Sigmoid colon (tissue), 7 donors: ENCODE measurements around the gene ZBTB7C. TPM values are rescaled to one million over a fixed set of nuclear protein-coding genes. Genes with fewer than 3 reads are reported as not detected.

Experiments used
- DNase-seq: peaks from one replicate; pipeline ENCODE4 v3.0.0-alpha.2; 2019
- H3K27ac ChIP-seq, 4 donors: fragments of 200-600 bp; sonication (generic); one replicate each; pipeline ENCODE4 v1.5.1; 2016 to 2019; ENCODE audit warnings: mild to moderate bottlenecking in 1 of 4
- H3K27me3 ChIP-seq, 3 donors: fragments of 200-600 bp; sonication (generic); one replicate each; pipeline ENCODE4 v1.5.1; 2019; ENCODE audit warnings: mild to moderate bottlenecking in 1 of 3
- H3K36me3 ChIP-seq, 4 donors: fragments of 200-600 bp; sonication (generic); one replicate each; pipeline ENCODE4 v1.5.1; 2016 to 2019
- H3K4me1 ChIP-seq, 4 donors: fragments of 200-600 bp; sonication (generic); one replicate each; pipeline ENCODE4 v1.5.1; 2017 to 2019
- H3K4me3 ChIP-seq, 4 donors: fragments of 200-600 bp; sonication (generic); one replicate each; pipeline ENCODE4 v1.5.1; 2017 to 2019; ENCODE audit warnings: mild to moderate bottlenecking in 2 of 4, moderate library complexity in 1 of 4
- H3K9me3 ChIP-seq, 4 donors: fragments of 200-600 bp in 3 of 4; sonication (generic) in 3 of 4; one replicate each; pipeline versions ENCODE4 v1.5.1 to v1.6.1; 2013 to 2019
- EP300 ChIP-seq, 4 donors: sonication (generic); formaldehyde crosslinking; IDR thresholded peaks; one replicate each; pipeline ENCODE4 v1.6.1; 2017; ENCODE audit warnings: antibody characterized with exemption in 4 of 4
- POLR2A ChIP-seq, 2 donors: fragments of 450-650 bp; IDR thresholded peaks; one replicate each; pipeline ENCODE4 v1.6.1; 2016; ENCODE audit warnings: antibody characterized with exemption in 2 of 2, mild to moderate bottlenecking in 2 of 2, moderate library complexity in 2 of 2
- POLR2AphosphoS5 ChIP-seq, 4 donors: sonication (generic); formaldehyde crosslinking; IDR thresholded peaks; one replicate each; pipeline ENCODE4 v1.6.1; 2017; ENCODE audit warnings: antibody characterized with exemption in 4 of 4
- WGBS, 2 donors: extraction: QIAGEN DNeasy Blood & Tissue Kit; methylation state at CpG; one replicate each; pipeline ENCODE4 v1.1.7; 2013; 5-methylcytosine and 5-hydroxymethylcytosine counted together
- intact Hi-C: fragments of 100-400 bp; cut with DNase I; formaldehyde crosslinking; loops from one replicate; pipeline ENCODE4 v1.15.1; 2023
- polyA plus RNA-seq, 3 donors: library from polyadenylated mRNA; stranded (reverse); fragments of 200-250 nt; gene quantifications; one replicate each; pipeline ENCODE4 v1.2.3, GENCODE V29; 2013
- total RNA-seq, 4 donors: library from RNA; depleted of rRNA; stranded (reverse); fragments of >200 nt; gene quantifications; one replicate each; pipeline ENCODE4 v1.1.0, GENCODE V29; 2016
- TF ChIP-seq, protein P1 (sequence below), 4 experiments: fragments of 450-650 bp in 3 of 4; fragments of 200-600 bp in 1 of 4; IDR thresholded peaks; one replicate each; pipeline ENCODE4 v1.5.1; 2016 to 2019; ENCODE audit warnings: antibody characterized with exemption in 4 of 4, mild to moderate bottlenecking in 3 of 4, moderate library complexity in 2 of 4
- donor health status: healthy with polysubstance abuse.
- donor health status: Bipolar disorder and iron deficiency.
- donor health status: healthy.

ZBTB7C gene
- total and polyA plus RNA-seq, 7 donors, result 0.41 to 18.6 (median 1.7) TPM

DNA sequence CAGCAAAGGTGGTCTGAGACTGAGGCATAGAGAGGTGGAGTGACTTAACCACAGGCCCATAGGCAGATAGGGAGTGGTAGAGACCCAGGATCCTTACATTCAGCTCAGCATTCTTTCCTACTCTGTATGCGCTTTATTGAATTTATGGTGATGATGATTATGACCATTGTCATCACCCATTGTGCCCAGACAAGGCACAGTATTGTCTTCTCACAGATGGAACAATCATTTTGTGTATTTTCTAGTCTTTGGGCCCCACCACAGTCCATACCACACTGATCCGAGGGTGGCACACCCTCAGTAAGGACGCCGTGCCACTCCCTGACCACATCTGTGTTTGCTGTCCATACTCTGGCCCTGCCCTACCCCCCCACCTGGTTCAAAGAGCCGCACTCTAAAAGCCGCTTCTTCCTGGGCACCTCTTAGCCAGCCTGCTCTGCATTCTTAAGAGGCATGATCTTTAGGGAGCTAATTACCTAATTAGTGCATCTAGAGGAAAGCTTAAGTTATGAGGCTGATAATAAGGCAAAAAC lies 299.2 kb downstream of the ZBTB7C start:
- Histone ChIP-seq H3K27me3 (peaks cover 0 to under 1% (median 0%) of the 10 kb centered on the region in 3 donors), H3K4me1 (no peaks in the 10 kb centered on the region), H3K36me3 (no peaks in the 10 kb centered on the region), H3K4me3 (no peak overlapping the region), H3K9me3 (no peaks in the 10 kb centered on the region), H3K27ac (no peak overlapping the region)
- intact Hi-C loops, result no loop called here
- 31 to 65% methylated on average over 6 of the region's 6 CpGs for WGBS, 2 donors
- TF ChIP-seq POLR2AphosphoS5 (IDR thresholded peaks at IDR 0.05), result no peak
- TF ChIP-seq, protein P1, sequence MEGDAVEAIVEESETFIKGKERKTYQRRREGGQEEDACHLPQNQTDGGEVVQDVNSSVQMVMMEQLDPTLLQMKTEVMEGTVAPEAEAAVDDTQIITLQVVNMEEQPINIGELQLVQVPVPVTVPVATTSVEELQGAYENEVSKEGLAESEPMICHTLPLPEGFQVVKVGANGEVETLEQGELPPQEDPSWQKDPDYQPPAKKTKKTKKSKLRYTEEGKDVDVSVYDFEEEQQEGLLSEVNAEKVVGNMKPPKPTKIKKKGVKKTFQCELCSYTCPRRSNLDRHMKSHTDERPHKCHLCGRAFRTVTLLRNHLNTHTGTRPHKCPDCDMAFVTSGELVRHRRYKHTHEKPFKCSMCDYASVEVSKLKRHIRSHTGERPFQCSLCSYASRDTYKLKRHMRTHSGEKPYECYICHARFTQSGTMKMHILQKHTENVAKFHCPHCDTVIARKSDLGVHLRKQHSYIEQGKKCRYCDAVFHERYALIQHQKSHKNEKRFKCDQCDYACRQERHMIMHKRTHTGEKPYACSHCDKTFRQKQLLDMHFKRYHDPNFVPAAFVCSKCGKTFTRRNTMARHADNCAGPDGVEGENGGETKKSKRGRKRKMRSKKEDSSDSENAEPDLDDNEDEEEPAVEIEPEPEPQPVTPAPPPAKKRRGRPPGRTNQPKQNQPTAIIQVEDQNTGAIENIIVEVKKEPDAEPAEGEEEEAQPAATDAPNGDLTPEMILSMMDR (IDR thresholded peaks at IDR 0.05), result no peak
- no peak for TF ChIP-seq POLR2A (IDR thresholded peaks at IDR 0.05)
- no peak for TF ChIP-seq EP300 (IDR thresholded peaks at IDR 0.05)
- DNase-seq, result no peak

DNA sequence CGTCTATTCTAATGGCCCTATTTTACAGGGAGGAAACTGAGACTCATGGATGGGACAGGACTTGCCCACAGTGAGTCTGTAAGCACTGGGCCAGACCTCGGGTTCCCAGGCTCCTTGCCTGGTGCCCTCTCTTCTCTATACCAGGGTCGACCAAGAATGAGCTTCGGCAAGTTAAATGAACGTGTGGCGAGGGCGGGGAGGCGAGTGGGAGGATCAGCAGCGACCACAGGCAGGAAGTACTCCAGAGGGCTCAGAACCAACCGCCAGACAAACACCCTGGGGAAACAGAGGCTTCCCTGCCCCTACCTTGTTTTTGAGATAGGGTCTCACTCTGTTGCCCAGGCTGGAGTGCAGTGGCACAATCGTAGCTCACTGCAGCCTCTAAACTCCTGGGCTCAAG lies 301.0 kb downstream of the ZBTB7C start:
- Histone ChIP-seq H3K36me3 (no peaks in the 10 kb centered on the region), H3K27ac (no peak overlapping the region), H3K4me1 (no peaks in the 10 kb centered on the region), H3K4me3 (no peak overlapping the region), H3K9me3 (no peaks in the 10 kb centered on the region), H3K27me3 (peaks cover 0 to 3% (median 0%) of the 10 kb centered on the region in 3 donors)
- 87 to 89% methylated on average over 11 of the region's 11 CpGs for WGBS, 2 donors
- intact Hi-C loops, result no loop called here
- TF ChIP-seq, protein P1 (IDR thresholded peaks at IDR 0.05), result no peak
- TF ChIP-seq POLR2A (IDR thresholded peaks at IDR 0.05) (no peak), POLR2AphosphoS5 (IDR thresholded peaks at IDR 0.05) (no peak), EP300 (IDR thresholded peaks at IDR 0.05) (no peak)
- no peak for DNase-seq

DNA sequence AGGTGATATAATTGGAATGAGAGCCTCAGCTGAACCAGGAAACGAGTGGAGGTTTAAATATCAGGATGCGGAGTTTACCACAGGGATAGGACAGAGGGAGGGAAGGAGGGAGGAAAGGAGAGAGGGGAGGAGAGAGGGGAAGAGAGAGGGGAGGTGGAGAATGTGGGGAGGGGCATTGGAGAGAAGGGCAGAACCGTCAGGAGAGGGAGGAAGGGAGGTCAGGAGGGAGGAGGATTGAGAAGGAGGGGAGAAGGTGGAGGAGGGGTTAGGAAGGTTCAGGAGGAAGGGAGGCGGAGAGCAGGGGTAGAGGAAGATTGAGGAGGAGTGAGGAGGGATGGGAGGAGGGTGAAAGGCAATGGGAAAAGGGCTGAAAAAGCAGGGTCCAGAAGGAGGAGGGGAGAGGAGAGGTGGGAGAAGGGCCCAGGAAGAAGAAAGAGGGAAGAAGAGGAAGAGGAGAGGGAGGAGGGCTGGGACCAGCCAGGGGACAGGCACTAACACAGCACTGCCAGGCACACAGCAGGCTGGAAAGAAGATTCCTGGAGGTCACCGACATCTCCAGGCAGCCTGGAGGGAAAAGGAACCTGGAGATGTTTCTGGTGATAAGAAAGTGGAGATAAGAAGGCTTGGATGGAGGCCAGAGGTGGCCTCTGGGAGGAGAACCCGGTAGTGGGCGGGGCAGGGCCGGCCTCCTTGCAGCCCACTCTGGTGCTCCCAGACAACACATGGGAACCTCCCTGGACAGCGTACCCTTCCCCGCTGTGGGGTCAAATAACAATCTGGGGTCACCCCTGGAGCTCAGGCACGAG lies 302.0 kb downstream of the ZBTB7C start:
- H3K4me1 ChIP-seq, result no peaks in the 10 kb centered on the region
- no peaks in the 10 kb centered on the region for H3K36me3 ChIP-seq
- H3K4me3 ChIP-seq, result no peak overlapping the region
- peaks cover 0 to 3% (median 0%) of the 10 kb centered on the region in 3 donors for H3K27me3 ChIP-seq
- WGBS, 2 donors, result 29 to 48% methylated on average over 11 of the region's 11 CpGs
- H3K27ac ChIP-seq, result no peak overlapping the region
- no peaks in the 10 kb centered on the region for H3K9me3 ChIP-seq
- DNase-seq, result no peak
- intact Hi-C loops, result no loop called here
- TF ChIP-seq POLR2AphosphoS5 (IDR thresholded peaks at IDR 0.05), result no peak
- TF ChIP-seq EP300 (IDR thresholded peaks at IDR 0.05), result no peak
- TF ChIP-seq POLR2A (IDR thresholded peaks at IDR 0.05), result no peak
- TF ChIP-seq, protein P1 (IDR thresholded peaks at IDR 0.05), result no peak

DNA sequence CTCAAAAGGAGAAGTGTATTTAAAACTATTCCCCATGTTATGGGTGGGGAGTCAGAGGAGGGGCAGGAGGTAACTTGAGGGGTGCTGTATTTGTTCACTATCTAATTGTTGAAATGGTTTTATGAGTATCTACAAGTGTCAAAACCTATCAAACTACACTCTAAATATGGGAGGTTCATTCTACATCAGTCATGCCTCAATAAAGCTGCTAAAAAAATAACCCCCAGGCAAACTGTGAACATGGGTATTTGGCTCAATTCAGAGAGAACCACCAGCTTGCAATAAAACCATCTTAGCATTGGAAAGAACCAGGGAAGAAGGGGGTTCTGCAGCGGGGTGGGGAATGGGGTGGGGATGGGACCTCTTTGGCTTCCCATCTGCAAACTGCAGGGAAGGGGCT lies 302.7 kb downstream of the ZBTB7C start:
- Histone ChIP-seq H3K27me3 (peaks cover 0 to 3% (median 0%) of the 10 kb centered on the region in 3 donors), H3K36me3 (no peaks in the 10 kb centered on the region), H3K9me3 (no peaks in the 10 kb centered on the region), H3K4me1 (no peaks in the 10 kb centered on the region), H3K27ac (no peak overlapping the region), H3K4me3 (no peak overlapping the region)
- intact Hi-C loops, result no loop called here
- 56 to 59% methylated on average over 1 of the region's 1 CpG for WGBS, 2 donors
- TF ChIP-seq POLR2AphosphoS5 (IDR thresholded peaks at IDR 0.05), result no peak
- TF ChIP-seq EP300 (IDR thresholded peaks at IDR 0.05), result no peak
- TF ChIP-seq, protein P1 (IDR thresholded peaks at IDR 0.05), result no peak
- TF ChIP-seq POLR2A (IDR thresholded peaks at IDR 0.05), result no peak
- no peak for DNase-seq
